Right kidney (tissue), 9 donors: ENCODE results near the gene ZNF782.
"Not testable (repeated sequence)": the region's sequence is repeated elsewhere in the genome, so short reads cannot be mapped to it uniquely, and the experiment has no call there.

ENCODE experiments used
- DNase-seq: peaks from one replicate; pipeline ENCODE4 v3.0.0-alpha.2; 2016
- long read RNA-seq, 8 donors: transcript quantifications; one replicate each; lab custom pipeline, GENCODE V29; 2026

The ZNF782 gene
- long read RNA-seq, donor 1, partial matches to known transcripts = 0 of 1 reads
- long read RNA-seq, donor 1, other reads (novel, unspliced or antisense) = 0 of 1 reads
- long read RNA-seq, donor 2, full-length matches to known transcripts = 1 of 1 reads
- long read RNA-seq, donor 2, partial matches to known transcripts = 0 of 1 reads
- long read RNA-seq, donor 2, other reads (novel, unspliced or antisense) = 0 of 1 reads
- long read RNA-seq, donor 3 = 0 reads
- long read RNA-seq, donor 4 = 0 reads
- long read RNA-seq, donor 5, partial matches to known transcripts = 0 of 1 reads
- long read RNA-seq, donor 5, other reads (novel, unspliced or antisense) = 0 of 1 reads
- long read RNA-seq, donor 6 = 0 reads
- long read RNA-seq, donor 7 = 0 reads
- long read RNA-seq, donor 8, partial matches to known transcripts = 0 of 1 reads
- long read RNA-seq, donor 8, other reads (novel, unspliced or antisense) = 0 of 1 reads

- peak; percentile 91 for DNase-seq
These were observed at the start of gene ZNF782 for GRCh38 chr9:96853781-96854650. ZNF782 (minus strand) TSS chr9:96854514; CDS start chr9:96851961, 2,553 bp downstream.

DNA sequence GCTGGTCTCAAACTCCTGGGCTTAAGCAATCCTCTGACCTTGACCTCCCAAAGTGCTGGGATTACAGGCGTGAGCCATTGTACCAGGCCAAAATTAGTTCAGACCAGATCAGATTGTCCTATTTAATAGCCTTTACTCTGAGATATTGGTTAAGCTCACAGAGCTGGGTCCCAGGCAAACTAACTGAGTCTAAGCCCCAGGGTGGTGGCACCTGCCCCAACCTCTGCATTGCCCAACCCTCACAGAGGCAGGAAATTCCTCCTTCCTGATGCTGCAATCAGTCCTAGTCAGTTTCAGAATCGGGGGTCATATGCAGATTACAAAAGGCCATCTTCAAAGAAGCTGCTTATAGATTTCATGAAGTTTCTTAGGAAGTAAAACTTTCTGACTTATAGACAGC is 45.7 kb upstream of the ZNF782 start:
- not testable (repeated sequence) for DNase-seq

DNA sequence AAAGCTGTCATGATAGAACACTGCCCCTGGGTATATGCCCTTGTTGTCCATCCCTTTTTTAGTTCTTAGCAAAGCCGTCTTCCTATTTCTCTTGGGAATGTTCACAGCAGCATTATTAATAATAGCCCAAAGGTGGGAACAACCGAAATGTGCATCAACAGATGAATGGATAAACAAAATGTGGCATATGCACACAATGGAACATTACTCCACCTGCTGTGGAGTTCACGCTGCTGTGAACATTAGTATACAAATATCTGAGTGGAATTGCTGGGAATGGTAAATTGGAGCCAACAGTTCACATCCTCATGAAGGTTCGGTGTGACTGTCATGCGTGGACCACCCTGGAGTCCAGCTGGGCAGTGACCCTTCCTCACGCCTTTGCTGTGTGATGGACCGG is 37.8 kb upstream of the ZNF782 start:
- no peak for DNase-seq

GRCh38 chr9:96888591-96888990 is 34.3 kb upstream of the ZNF782 start:
- no peak for DNase-seq

DNA sequence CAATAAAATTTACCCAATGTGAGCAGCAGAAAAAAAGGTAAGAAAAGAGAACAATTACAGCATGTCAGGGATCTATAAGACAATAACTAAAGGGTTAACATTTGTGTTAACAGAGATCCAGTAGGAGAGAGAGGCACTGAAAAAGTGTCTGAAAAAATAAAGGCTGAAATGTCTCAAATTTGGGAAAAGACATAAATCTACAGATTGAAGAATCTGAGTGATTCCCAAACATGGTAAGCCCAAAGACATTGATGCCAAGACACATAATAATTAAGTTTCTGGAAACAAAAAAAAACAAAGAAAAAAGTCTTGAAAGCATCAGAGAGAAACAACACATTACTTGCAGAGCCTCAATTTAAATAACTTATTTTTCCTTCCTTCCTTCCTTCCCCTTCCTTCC is 31.1 kb upstream of the ZNF782 start:
- no peak for DNase-seq

DNA sequence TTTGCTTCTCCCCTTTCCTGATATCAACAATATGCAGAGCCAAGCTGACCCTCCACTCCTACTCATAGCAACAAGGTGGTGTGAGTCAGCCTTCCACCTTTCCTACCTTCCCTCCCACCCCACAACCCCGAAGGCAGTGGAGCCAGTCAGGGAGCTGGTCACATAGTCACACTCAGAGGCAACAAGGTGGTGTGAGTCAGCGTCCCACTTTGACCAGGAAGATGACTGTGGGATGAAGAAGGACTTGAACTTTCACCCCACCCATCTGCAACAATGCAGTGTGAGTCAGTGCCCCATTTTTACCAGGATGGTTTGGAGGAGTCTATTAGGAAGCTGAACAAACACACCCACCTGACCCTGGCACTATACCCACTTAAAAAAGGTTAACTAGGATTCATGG is 30.1 kb upstream of the ZNF782 start:
- no peak for DNase-seq

- no peak for DNase-seq
These were observed 29.6 kb upstream of the ZNF782 start for GRCh38 chr9:96883922-96884321.

GRCh38 chr9:96877269-96877668 is 23.0 kb upstream of the ZNF782 start:
- peak; percentile 52 for DNase-seq

DNA sequence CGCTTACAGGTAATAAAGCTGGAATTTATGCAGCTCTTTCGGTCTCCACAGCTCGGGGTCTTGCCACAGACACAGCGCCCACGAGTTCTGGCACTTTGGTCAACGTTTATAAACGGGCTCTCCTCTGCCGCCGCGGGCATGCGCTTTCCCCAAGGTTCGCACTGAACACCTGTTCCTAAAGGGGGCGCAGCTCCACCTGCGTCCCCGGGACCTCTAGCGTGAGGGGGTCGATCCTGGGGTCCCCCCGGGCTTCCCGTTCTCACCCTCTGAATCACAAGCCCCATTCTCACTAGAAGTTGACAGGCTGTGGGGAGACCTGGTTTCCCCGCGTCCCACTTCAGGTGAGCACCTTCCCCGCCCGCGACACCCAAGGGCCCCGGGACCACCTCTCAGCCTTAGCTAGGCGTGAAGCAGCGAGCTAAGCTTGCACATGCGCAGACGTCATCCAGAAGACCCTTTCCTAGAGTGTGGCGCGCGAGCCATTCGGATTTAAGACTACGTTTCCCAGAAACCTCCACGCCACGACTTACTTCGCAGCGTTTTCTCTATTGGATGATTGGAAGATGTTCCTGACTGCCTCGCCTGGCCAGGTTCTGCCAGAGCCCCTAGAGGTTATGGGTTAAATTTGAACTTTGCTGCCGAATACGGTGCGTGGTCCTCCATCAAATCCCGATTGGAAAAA is 21.3 kb upstream of the ZNF782 start:
- peak; percentile 85 for DNase-seq

GRCh38 chr9:96874947-96875460 is 20.7 kb upstream of the ZNF782 start:
- DNase-seq = peak; percentile 6

- DNase-seq = no peak
These were observed 20.0 kb upstream of the ZNF782 start for GRCh38 chr9:96874201-96874785.

DNA sequence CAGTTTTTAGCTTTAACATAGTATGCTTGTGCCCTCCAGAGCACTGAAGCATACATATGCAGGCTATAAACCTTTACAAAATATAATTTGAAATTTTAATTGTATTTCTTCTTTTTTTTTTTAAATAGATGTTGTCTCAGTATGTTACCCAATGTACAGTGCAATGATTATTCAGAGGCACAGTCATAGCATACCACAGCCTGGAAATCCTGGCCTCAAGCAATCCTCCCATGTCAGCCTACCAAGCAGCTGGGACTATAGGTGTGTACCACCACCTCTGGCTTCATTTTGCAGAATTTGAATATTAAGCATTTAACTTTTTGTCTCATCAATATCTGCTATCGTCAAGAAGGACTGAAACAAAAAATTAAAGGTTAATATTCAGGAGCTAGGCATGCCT is 16.9 kb upstream of the ZNF782 start:
- no peak for DNase-seq

- DNase-seq = no peak
These were observed 14.4 kb upstream of the ZNF782 start for GRCh38 chr9:96868709-96869108.

GRCh38 chr9:96867079-96867804 is 12.9 kb upstream of the ZNF782 start:
- no peak for DNase-seq

- not testable (repeated sequence) for DNase-seq
These were observed 10.9 kb upstream of the ZNF782 start for GRCh38 chr9:96865240-96865639.

DNA sequence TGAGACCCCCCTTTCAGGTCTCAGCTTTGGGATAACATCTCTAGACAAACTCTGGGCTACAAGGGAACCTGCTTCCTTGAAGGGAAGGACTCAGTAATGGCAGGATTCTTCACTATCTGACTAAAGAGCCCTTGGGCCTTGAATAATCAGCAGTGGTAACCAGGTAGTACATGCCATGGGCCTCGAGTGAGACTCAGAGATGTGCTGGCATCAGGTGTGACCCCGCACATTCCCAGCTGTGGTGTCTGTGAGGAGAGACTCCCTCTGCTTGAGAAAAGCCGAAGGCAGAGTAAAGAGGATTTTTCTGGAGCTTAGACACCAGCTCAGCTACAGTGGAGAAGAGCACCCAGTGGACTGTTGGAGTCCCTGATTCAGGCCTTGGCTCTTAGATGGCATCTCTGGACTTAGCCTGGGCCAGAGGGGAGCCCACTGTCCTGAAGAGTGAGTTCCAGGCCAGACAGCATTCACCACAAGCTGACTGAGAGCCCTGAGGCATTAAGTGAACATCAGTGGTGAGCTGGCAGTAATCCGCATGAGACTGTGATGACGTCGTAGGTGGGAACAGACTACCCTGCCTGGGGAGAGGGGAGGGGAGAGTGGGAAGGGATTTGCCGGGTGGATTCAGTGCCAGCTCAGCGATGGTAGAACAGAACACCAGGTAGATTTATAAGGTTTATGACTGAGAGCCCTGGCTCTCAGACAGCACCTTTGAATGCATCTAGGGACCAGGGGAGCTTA is 5.3 kb upstream of the ZNF782 start:
- no peak for DNase-seq

DNA sequence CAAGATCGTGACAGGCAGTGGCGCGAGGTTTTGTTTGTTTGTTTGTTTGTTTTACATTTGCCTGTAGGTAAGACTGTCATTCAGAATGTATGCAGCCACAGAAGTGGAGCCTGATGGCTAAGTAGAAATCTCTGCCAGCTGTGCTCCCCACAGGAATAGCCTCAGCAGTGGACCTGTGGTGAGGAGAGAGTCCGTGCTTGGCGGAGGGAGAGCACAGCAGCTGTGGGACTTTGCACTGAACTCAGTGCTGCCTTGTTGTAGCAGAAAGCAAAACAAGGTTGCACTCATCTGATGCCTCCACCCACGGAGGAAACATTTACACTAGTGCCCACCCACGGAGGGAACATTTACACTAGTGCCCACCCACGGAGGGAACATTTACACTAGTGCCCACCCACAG is 4.4 kb upstream of the ZNF782 start:
- no peak for DNase-seq

GRCh38 chr9:96858018-96858573 is 3.8 kb upstream of the ZNF782 start:
- no peak for DNase-seq

DNA sequence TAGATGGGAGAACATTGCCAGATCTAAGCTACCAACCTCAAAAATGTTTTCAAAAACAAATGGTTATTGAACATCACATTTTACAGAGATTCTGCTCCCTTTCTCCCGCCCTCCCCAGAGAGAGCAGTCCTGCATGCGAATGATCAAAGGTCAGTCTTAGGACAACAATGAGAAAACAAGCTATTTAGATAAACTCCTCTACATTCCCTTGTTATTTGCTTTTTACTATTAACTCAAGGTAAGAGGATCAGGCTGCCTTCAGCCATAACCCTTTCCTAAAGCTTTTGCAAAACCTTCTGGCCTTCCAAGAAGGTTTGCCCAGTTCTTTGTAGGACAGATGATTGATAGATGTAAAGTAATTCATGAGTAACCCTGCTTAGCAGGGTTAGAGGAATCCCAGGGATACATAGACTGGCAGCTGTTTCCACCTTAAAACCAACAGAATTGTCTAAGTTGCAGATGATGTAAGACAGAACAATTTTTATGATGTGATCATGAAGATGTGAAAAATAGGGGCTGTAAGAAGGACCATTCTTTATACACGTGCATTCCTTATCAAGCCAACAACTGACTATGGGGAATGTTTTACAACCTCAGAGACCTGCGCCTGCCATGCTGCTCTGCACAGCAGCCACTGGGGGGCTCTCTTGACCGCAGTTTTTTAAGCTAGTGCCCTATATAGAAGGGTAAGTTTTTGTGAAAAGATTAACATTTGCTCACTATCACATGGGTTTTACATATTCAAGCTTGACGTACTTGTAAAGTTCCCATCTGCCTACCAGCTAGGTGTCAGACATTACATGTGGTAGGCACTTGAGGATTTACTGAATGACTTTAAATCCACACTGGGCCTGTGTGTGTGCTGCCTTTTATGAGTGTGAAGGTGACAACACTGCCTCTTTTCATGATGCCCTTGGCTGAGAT is 2.3 kb upstream of the ZNF782 start:
- peak; percentile 25 for DNase-seq
